Parathyroid adenoma (tissue), 2 donors: ENCODE results near the gene MYLK.
"Not testable (repeated sequence)": the region's sequence is repeated elsewhere in the genome, so short reads cannot be mapped to it uniquely, and the experiment has no call there.

Source experiments
- H2AFZ ChIP-seq: fragments of 300-600 bp; sonication (generic); one replicate; pipeline ENCODE4 v1.7.0; 2017; ENCODE audit warnings: antibody characterized with exemption, mild to moderate bottlenecking
- H3K27ac ChIP-seq: fragments of 300-600 bp; sonication (generic); one replicate; pipeline ENCODE4 v1.7.0; 2017
- H3K27me3 ChIP-seq: fragments of 300-600 bp; sonication (generic); one replicate; pipeline ENCODE4 v1.7.0; 2017; ENCODE audit warnings: low read length; ENCODE audit not compliant: control insufficient read depth, insufficient read depth
- H3K36me3 ChIP-seq: fragments of 300-600 bp; sonication (generic); one replicate; pipeline ENCODE4 v1.7.0; 2017; ENCODE audit warnings: low read length; ENCODE audit not compliant: control insufficient read depth, insufficient read depth
- H3K4me1 ChIP-seq: fragments of 300-600 bp; sonication (generic); one replicate; pipeline ENCODE4 v1.7.0; 2017; ENCODE audit warnings: control low read depth
- H3K4me2 ChIP-seq: fragments of 300-600 bp; sonication (generic); one replicate; pipeline ENCODE4 v1.7.0; 2017; ENCODE audit warnings: low read length
- H3K4me3 ChIP-seq: fragments of 300-600 bp; sonication (generic); one replicate; pipeline ENCODE4 v1.7.0; 2017; ENCODE audit warnings: low read depth, low read length
- H3K79me2 ChIP-seq: fragments of 300-600 bp; sonication (generic); one replicate; pipeline ENCODE4 v1.7.0; 2017; ENCODE audit warnings: control low read depth
- H3K9ac ChIP-seq: fragments of 300-600 bp; sonication (generic); one replicate; pipeline ENCODE4 v1.7.0; 2017; ENCODE audit warnings: mild to moderate bottlenecking
- H3K9me3 ChIP-seq: fragments of 300-600 bp; sonication (generic); one replicate; pipeline ENCODE4 v1.7.0; 2017; ENCODE audit warnings: low read length; ENCODE audit not compliant: control insufficient read depth
- CTCF ChIP-seq: fragments of 300-600 bp; sonication (generic); IDR thresholded peaks from one replicate; pipeline ENCODE4 v1.7.0; 2017; ENCODE audit warnings: antibody characterized with exemption, mild to moderate bottlenecking
- donor health status: primary hyperparathyroidism.

Gene MYLK

GRCh38 chr3:123605789-123606234 lies 278.3 kb downstream of the MYLK start:
- no peak overlapping the region for H2AFZ ChIP-seq
- H3K36me3 ChIP-seq: no peaks in the 10 kb centered on the region
- no peak overlapping the region for H3K27ac ChIP-seq
- no peak overlapping the region for H3K4me2 ChIP-seq
- no peaks in the 10 kb centered on the region for H3K79me2 ChIP-seq
- H3K4me1 ChIP-seq: no peaks in the 10 kb centered on the region
- no peaks in the 10 kb centered on the region for H3K27me3 ChIP-seq
- no peaks in the 10 kb centered on the region for H3K9me3 ChIP-seq
- no peak overlapping the region for H3K4me3 ChIP-seq
- TF ChIP-seq CTCF: no peak
- no peak overlapping the region for H3K9ac ChIP-seq

- H2AFZ ChIP-seq, H3K79me2 ChIP-seq, H3K27ac ChIP-seq, H3K4me1 ChIP-seq, H3K27me3 ChIP-seq, H3K9me3 ChIP-seq, H3K9ac ChIP-seq, H3K36me3 ChIP-seq, H3K4me2 ChIP-seq, H3K4me3 ChIP-seq: not testable (repeated sequence)
Measured at GRCh38 chr3:123603153-123603552, 281.0 kb downstream of the MYLK start.

- no peak for TF ChIP-seq CTCF
- no peaks in the 10 kb centered on the region for H3K79me2 ChIP-seq
- no peak overlapping the region for H3K4me3 ChIP-seq
- H3K9me3 ChIP-seq: no peaks in the 10 kb centered on the region
- H3K4me1 ChIP-seq: no peaks in the 10 kb centered on the region
- H2AFZ ChIP-seq: no peak overlapping the region
- H3K27ac ChIP-seq: no peak overlapping the region
- no peaks in the 10 kb centered on the region for H3K27me3 ChIP-seq
- H3K36me3 ChIP-seq: no peaks in the 10 kb centered on the region
- H3K9ac ChIP-seq: no peak overlapping the region
- H3K4me2 ChIP-seq: no peak overlapping the region
Measured at GRCh38 chr3:123602325-123602724, 281.8 kb downstream of the MYLK start.

GRCh38 chr3:123600863-123601262 lies 283.3 kb downstream of the MYLK start:
- H3K4me1 ChIP-seq, H3K36me3 ChIP-seq, H3K9me3 ChIP-seq, H3K4me3 ChIP-seq, H3K27me3 ChIP-seq, H3K4me2 ChIP-seq, H3K9ac ChIP-seq, H3K27ac ChIP-seq, H3K79me2 ChIP-seq, H2AFZ ChIP-seq: not testable (repeated sequence)

- no peak overlapping the region for H2AFZ ChIP-seq
- H3K79me2 ChIP-seq: no peaks in the 10 kb centered on the region
- no peak overlapping the region for H3K4me2 ChIP-seq
- no peak overlapping the region for H3K9ac ChIP-seq
- no peaks in the 10 kb centered on the region for H3K36me3 ChIP-seq
- H3K4me1 ChIP-seq: peaks cover 2% of the 10 kb centered on the region
- no peaks in the 10 kb centered on the region for H3K9me3 ChIP-seq
- H3K27ac ChIP-seq: no peak overlapping the region
- H3K27me3 ChIP-seq: no peaks in the 10 kb centered on the region
- H3K4me3 ChIP-seq: no peak overlapping the region
- TF ChIP-seq CTCF: no peak
Measured at GRCh38 chr3:123597561-123597960, 286.6 kb downstream of the MYLK start.

GRCh38 chr3:123595396-123596180 lies 288.5 kb downstream of the MYLK start:
- Histone ChIP-seq H3K9ac (no peak overlapping the region), H3K4me3 (no peak overlapping the region), H3K79me2 (peaks cover 4% of the 10 kb centered on the region), H3K27me3 (no peaks in the 10 kb centered on the region), H2AFZ (no peak overlapping the region), H3K36me3 (no peaks in the 10 kb centered on the region), H3K4me2 (no peak overlapping the region), H3K9me3 (no peaks in the 10 kb centered on the region), H3K4me1 (peaks cover 2% of the 10 kb centered on the region), H3K27ac (no peak overlapping the region)
- TF ChIP-seq CTCF: no peak
